IPS-NIHi7 (cell line): ENCODE results near the gene MPND.

Experiments
- DNase-seq: peaks from one replicate; pipeline ENCODE4 v3.0.0; 2012; ENCODE audit warnings: mixed read lengths; ENCODE audit errors: extremely low spot score

The MPND gene

DNA sequence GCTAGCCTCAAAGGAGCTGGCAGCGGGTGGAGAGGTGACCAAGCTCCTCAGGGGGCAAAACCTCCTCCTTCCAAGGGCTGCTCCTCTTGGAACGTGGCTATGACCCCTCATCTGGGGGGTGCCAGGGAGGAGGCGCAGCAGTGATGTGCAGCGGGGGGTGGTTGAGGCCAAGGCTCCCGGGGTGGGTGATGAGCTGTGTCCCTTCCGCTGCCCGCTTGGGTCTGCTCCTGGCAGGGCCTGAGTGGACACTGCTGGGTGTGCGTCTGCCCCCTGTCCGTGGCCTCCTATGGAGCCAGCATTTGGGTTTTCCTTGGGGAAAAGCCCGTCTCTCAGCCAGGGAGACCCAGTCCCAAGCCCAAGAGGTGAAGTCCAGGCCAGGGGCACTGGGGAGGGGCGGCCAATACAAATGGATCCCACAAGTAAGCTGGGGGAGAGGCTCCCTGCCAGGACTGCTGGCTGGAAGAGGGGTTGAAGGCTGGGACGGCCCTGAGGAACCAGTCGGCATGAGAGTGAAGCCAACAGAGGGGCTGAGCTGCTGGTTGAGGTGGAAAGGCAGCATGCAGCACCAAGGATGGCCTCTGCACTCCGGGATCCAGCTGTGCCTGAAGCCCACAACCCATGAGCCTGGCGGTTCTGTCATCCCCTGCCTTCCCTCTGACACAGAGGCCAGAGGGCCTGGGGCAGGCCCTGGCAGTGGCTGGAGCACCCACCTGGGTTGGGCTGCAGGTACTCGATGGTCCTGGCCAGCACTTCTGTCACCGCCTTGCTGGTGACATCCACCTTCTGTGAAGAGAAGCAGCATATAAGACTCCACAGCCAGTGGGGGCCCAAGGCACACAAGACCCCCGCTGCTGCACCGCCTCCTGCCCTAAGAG lies 22.7 kb downstream of the MPND start:
- DNase-seq, result no peak

DNA sequence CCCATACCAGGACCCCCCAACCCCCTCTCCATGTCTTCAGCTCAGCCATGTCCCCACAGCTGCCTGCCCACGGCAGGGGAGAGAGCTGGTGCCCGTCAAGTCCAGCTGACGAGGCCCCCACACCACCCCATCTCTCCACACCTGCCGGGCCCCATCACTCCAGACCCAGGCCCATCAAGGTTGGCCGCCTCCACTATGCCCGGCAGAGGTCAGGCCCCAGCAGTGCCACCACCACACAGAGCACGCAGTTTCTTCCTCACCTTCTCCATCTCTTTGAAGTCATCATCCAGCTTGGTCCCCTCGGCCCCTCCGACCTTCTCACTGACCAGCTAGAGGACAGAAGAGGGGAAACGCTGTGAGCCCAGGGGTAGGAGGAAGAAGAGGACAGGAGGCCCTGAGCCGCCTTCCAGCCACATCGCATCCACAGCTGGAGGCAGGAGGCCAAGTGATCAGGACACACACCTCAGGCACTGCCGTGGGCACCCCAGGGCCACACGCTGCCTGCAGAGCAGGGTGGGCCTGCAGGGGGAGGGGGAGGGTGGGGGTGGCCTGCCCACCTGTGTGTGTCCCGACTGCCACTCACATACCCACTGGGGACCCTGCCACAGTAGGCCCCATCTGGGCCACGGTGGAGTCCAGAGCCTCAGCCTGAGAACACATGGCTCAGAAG lies 23.4 kb downstream of the MPND start:
- no peak for DNase-seq

DNA sequence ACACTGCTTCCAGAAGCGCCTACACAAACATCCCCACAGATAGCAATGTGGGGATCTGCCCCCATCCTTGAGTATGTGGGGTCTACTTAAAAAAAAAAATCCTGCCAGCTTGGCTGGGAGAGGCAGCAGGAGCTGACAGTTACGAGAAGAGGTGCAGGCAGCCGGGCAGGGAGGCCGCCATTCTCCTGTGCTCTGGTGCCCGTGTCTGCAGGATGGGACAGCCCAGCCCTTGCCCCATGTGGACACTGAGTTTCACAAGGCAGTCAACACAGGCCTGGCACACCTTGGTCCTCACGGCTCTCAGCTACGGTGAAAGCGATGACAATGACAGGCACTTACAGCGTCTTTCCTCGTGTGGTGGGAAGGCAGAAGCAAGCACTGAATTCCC lies 24.0 kb downstream of the MPND start:
- DNase-seq, result no peak

DNA sequence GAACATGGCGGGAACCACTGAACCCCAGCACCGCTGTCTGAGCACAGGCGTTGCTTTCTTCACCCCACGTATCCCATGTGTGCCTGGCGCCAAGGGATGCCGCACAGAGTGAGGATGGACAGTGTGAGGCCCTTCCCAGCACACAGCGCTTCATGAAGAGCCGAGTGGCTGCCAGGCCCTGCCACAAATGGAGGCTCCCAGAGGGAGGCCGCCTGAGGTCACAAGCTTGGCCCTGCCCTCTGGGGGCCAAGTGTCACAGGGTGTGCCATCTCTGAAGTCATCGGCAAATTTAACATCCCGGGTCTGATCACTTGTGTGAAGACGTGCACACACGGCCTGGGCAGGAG lies 24.4 kb downstream of the MPND start:
- no peak for DNase-seq

DNA sequence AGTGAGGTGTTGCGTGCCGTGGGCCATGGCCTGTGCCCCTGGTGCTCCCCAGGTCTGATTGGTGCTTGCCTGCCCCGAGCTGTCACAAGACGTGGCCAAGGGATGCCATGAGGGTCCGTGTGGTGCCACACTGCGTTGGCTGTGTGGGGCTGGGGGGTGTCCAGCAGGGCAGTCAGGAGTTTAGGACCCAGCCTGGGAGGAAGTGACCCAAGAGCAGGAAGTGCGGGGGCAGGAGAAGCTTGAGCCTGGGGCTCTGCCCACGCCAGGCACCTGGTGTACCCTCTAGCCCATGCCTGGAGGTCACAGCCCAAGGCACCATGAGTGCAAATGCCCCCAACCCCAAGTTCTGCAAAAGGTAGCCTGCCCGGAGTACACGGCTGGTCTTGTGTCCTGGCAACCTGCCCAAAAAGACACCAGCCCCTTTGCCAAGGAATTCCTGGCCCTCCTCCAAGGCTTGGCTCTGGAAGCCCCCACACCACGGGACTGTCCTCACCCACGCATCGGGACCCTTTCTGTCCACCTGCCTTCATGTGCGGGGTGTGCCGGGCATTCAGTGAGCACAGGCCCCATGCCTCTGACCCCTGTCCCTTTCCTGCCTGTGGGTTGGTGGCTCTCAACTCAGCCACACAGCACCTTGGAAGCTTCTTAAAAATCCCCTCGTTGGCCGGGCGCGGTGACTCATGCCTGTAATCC lies 24.9 kb downstream of the MPND start:
- no peak for DNase-seq

GRCh38 chr19:4369109-4369887 lies 25.9 kb downstream of the MPND start:
- DNase-seq, result no peak

DNA sequence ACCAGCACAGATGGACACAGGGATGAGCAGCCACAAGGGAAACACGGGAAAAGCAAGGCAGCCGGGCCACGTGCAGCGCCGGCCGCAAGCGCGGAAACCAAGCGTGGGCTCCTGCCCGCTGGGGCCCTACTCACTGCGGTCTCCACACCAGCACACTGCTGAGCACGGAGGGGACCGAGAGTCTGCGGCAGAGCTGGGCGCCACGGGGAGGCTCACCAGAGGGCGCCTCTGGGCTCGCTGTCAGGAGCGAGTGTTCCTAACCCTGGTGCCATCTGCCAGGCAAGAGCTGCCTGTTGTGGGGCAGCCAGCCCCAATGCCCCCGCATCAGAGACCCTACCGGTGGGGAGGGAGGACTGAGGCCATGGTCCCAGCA lies 26.5 kb downstream of the MPND start:
- peak; percentile 55 for DNase-seq

- DNase-seq, result no peak
Observed at GRCh38 chr19:4370418-4371041, 27.2 kb downstream of the MPND start.

- no peak for DNase-seq
Observed at GRCh38 chr19:4371247-4372164, 28.1 kb downstream of the MPND start.

- DNase-seq, result no peak
Observed at GRCh38 chr19:4372165-4373012, 29.0 kb downstream of the MPND start.

GRCh38 chr19:4373013-4373367 lies 29.6 kb downstream of the MPND start:
- no peak for DNase-seq

DNA sequence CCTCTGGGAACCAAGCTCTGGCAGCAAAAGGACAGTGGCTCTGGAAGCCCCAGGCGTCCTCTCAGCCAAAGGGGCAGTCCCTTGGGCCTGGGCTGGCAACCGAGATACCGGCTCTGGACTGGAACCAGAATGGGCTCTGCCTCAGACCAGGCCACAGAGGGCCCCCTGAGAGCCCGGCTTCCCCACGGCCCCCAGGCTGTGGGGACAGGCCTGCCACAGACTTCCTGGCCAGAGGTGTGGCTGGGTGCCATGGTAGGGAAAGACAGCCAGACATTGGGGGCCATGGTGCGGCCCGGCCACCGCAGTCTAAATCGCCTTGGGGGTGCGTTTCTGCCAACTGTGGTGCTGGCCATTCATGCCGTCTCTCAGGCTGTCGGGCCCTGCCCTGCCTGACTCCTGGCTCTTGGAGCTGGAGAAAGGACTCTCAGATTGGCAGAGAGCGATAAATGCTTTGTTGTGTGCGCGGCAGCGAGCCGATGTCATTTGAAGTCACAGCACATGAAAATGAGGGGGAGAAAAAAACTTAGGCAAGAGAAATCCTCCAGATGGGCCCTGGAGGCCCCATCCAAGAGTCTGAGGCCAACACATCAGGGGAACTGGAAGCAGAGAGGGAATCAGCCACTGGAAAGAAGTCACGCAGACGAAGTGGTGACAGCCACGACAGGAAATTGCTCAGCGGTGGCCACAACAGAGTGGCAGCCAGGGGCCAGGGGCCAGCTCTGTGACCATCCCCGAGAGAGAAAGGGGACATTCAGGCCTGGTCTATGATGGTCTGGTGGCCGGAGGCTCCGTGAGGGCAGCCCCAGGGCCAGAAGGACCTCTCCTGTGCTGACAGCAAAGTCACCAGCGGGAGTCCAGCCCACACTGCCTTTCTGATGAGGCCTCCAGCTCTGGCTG lies 30.5 kb downstream of the MPND start:
- DNase-seq, result no peak

DNA sequence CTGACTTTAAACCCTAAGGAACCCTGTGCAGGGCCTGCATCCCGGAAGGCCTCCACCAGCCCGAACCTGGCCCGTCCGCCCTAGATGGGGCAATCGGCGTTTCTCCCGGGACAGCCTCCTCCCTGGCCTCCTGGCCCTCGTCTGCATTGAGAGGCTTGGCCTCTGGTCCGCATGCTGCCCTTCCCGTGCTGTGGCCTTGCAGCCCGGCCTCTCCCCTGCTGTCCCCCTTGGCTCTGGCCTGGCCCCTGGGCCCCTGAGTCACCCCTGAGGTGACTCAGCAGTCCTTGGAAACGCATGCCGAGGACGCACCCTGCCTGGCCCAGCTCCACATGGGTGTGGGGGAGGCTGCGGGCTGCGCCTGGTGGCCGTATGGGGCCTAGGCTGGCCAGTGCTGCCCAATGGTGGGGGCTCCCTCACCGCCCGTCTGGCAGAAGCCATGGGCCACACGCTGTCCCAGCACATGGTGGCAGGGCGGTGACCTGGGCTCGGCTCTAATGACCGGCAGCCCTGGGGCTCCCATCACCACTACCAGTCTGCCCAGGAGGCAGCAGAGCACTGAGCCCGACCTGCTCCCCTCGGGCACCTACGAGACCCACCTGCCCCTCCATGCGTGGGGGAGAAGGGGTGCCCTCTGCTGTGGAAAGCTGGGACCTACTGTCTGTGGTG lies 31.3 kb downstream of the MPND start:
- DNase-seq, result no peak

DNA sequence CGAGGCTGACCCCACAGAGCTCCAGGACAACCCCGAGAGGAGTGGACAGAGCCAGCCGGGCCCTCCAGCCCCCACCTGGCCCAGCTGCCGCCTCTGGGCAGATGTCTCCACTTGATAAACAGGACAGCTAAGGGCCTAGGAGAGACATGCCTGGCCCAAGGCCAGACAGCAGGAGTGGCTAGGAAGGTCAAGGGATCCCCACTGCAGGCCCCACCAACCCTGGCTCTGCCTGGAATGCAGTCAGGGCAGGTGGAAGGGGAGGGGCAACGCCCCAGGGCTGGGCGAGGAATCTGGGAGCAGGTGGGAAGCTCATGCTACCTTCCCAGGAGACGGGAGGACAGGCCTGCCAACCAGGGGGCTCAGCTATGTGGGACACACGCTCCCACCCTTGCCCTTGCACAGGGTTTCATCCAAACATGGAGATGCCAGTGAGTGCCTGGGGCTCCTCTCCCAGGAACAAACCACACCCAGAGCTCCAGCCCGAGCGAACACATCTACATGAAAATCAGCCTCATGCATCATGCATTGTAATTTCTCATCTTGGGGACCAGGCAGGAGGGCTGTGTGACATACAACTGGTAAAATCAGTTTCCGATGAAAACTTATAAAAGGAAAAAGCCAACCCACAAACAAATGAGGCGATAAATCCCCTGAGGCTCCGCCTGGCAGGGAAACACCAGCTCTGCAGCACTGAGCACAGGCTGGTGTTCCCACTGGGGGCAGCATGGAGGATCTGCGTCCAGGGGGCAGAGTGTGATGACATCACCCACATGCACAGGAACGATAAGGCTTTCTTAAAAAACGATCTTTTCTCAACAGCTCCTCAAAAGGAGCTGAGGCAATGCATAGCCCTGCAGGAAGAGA lies 32.0 kb downstream of the MPND start:
- peak; percentile 70 for DNase-seq

DNA sequence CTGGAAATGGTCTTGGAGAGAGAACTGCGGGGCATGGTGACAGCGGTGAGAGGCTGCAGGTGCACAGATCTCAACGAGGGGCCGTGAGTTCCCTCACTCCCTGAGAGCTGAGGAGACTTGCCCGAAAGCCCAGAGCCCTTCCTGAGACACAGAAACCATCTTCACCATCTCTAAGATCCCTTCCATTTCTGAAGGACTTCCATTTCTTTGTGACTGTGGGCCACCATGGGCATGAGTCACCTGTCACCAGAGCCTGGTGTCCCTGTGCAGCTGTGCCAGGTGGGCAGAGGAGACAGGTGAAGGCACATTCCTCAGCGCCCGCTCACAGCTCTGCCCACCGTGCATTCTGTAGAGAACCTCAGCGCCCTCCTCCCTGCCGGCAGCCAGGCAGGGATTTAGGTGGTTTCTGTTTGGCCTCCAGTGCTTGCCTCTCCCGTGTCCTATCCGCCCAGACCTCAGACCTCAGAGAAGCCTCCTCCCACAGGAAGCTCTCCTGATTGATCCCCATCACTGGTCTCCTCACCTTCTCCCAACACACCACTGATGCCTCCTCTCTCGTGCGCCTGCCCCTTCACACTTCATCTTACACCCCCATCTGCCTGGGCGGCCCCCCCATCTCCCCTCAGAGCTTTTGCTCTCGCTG lies 32.8 kb downstream of the MPND start:
- no peak for DNase-seq

GRCh38 chr19:4376671-4376990 lies 33.3 kb downstream of the MPND start:
- no peak for DNase-seq
